GM20000 (cell line): ENCODE measurements around the gene ATXN2.

Experiments used
- DNase-seq: peaks from one replicate; pipeline ENCODE4 v3.0.0; 2012; ENCODE audit warnings: low spot score
- TF ChIP-seq, protein P1 (sequence below): IDR thresholded peaks from 2 replicates; pipeline ENCODE4 v1.5.1; 2012; ENCODE audit warnings: mild to moderate bottlenecking, control low read depth; ENCODE audit errors: extremely low read depth, missing control alignments

ATXN2 gene

DNA sequence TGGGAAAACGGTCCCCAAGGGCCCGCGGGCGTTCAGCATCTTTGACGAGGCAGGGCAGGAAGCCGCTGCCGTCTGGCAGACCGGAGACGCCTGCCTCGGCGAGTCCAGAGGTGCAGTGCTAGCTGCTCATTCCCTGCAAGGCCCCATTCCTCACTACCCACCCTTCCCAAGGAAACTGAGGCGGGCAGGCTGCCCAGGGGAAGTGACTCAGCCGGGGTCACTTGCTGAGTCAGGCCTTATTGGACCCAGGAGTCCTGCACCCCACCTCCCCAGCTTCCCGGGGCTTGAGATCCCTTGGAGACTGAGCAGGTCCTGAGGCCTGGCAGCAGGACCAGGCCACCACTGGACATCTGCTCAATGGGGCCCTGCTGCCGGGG is 189.7 kb downstream of the ATXN2 start:
- TF ChIP-seq, protein P1, sequence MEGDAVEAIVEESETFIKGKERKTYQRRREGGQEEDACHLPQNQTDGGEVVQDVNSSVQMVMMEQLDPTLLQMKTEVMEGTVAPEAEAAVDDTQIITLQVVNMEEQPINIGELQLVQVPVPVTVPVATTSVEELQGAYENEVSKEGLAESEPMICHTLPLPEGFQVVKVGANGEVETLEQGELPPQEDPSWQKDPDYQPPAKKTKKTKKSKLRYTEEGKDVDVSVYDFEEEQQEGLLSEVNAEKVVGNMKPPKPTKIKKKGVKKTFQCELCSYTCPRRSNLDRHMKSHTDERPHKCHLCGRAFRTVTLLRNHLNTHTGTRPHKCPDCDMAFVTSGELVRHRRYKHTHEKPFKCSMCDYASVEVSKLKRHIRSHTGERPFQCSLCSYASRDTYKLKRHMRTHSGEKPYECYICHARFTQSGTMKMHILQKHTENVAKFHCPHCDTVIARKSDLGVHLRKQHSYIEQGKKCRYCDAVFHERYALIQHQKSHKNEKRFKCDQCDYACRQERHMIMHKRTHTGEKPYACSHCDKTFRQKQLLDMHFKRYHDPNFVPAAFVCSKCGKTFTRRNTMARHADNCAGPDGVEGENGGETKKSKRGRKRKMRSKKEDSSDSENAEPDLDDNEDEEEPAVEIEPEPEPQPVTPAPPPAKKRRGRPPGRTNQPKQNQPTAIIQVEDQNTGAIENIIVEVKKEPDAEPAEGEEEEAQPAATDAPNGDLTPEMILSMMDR = no peak
- DNase-seq = no peak

GRCh38 chr12:111408686-111409402 is 190.3 kb downstream of the ATXN2 start:
- TF ChIP-seq, protein P1 = no peak
- no peak for DNase-seq

DNA sequence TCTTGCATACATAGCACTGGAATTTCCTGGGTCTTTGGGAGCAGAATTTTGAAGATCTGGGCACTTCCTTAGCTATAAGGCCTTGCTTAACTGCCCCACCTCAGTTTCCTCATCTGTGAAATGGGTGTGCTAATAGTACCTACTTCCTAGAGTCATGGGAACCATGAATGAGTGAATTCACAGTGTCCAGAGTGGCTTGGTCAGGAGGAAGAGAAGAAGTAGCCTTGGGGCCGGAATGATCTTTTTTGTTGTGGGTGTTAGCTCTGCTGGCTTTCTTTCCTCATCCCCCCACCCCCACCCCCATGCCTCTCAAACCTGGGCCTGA is 191.0 kb downstream of the ATXN2 start:
- DNase-seq = no peak
- TF ChIP-seq, protein P1 = no peak

GRCh38 chr12:111407377-111408115 is 191.6 kb downstream of the ATXN2 start:
- TF ChIP-seq, protein P1 = no peak
- no peak for DNase-seq

DNA sequence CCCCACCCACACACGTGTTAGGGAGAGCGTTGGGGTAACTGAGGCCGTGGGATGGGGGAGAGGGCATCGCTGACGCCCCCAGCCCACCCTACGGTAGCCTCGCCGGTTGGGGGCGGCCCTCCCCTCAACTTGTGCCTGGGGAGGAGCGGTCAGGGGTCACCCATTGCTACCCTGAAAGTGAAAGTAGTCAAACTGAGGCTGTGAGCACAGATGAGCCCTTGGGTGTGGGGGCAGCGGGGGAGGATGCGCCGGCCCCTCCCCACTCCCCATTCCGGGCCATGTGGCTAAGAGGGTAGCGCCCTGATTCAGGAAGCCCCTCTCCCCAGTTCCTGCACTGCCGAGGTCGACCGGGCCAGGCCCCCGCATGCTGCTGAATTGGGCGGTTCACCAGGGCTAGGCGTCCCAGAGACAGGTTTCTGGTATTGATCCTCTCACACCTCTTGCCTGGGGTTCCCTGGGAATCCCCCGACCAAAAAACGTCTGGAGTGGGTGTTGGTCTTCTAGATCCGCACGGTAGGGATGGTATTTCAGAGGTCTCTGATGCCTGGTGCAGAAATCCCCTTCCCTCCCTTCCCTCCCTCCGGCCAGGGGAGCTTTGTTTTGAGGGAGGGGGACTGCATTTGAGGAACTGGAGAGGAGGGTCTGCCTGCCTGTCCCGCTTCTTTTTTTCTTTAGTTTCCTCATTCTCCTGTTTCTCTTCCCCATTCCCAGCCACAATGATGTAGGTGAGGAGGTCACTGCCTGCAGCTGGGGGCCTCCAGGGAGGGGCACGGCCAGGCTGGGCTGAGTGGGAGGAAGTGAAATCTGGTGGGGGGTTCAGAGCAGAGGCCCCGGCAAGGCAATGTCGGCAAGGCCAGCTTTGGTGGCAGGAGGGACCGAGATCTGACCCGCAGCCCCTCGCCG is 192.4 kb downstream of the ATXN2 start:
- TF ChIP-seq, protein P1 = no peak

DNA sequence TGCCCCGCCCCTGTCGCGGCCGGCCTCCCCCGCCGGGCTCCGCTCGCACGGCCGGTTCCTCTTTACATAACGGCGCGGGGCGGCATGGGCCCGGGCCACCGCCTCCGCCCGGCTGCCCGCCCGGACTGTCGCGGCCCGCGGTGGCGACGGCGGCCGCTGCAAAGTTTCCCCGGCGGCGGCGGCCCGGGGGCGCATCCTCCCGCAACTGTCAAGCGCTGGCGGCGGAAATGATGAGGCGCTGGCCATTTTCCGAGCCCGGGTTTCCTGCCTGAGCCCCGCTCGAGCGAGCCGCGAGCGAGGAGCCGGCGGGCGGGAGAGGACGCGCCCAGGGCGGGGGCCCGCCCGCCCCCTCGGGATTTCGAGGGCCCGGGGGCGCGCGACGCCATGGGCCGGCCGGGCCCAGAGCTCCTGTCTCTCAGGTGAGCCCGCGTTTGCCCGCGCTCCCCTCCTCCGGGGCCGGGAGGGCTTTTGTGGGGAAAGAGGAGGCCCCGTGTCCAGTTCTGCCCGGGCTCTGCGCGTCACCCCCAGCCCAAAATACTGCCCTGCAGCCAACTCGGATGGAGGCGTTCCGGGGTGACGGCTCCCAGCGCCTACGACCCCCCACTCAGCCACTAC is 193.1 kb downstream of the ATXN2 start, which contains the start of gene SH2B3:
Gene SH2B3, plus strand, starts transcription at position 65 of the 615 bp plus-strand sequence. CDS start 12,223 bp downstream, outside the sequence.
- DNase-seq = no peak
- TF ChIP-seq, protein P1 = no peak

More for the DNA sequence above, 192.4 kb downstream of the ATXN2 start:
- peak; percentile 65 for DNase-seq
